Activated CD4-positive, CD25-positive, alpha-beta regulatory T cell treated with anti-CD3 and anti-CD28 coated beads, Interleukin-2, amount 50 U/mL, for 16 hours (primary cell): ENCODE measurements around the gene CFAP206.
A peak's percentile ranks its signal among the peaks of the same experiment; 100 is the strongest.

Experiments used
- DNase-seq: peaks from one replicate; pipeline ENCODE4 v3.0.0-alpha.2; 2020; ENCODE audit warnings: low read depth, low spot score

Gene CFAP206

DNA sequence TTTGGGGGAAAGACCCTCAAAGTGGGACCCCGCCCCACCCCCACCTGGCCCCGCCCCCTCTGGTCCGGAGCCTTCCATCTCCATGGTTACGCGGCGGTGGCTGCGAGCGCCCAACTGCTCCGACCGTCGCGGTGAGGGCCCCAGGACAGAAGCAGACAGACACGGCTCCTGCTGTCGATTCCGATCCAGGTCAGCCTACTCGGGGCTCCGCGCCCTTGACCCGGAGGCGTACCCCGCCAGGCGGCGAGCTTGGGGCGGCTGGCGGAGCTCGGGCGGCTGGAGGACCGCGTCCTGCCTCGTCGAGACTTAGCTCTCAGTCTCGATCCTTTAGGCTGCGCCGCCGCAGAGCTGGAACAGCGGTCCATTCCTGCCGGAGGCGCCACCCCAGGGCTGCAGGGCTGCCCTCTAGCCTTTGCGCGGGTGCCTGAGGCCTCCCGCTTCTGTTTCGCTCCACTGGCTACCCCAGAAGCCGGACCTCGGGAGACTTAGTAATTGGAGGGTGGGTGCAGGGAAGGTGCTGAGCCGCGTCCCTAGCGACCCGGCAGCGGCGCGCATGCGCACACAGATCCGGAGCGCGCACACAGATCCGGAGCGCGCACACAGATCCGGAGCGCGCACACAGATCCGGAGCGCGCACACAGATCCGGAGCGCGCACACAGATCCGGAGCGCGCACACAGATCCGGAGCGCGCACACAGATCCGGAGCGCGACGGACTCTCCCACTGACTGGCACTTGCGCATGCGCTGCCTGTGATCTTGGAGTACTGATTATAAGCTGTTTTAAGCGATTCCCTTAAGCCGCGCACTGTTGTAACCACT, at the start of gene CFAP206:
Gene CFAP206 (plus strand): TSS at position 72 of the 820 bp plus-strand sequence. CDS start 1,868 bp downstream, outside the sequence.
- DNase-seq, result peak; percentile 59

- DNase-seq, result no peak
These were observed 43.0 kb upstream of the CFAP206 start for GRCh38 chr6:87364602-87365252.

DNA sequence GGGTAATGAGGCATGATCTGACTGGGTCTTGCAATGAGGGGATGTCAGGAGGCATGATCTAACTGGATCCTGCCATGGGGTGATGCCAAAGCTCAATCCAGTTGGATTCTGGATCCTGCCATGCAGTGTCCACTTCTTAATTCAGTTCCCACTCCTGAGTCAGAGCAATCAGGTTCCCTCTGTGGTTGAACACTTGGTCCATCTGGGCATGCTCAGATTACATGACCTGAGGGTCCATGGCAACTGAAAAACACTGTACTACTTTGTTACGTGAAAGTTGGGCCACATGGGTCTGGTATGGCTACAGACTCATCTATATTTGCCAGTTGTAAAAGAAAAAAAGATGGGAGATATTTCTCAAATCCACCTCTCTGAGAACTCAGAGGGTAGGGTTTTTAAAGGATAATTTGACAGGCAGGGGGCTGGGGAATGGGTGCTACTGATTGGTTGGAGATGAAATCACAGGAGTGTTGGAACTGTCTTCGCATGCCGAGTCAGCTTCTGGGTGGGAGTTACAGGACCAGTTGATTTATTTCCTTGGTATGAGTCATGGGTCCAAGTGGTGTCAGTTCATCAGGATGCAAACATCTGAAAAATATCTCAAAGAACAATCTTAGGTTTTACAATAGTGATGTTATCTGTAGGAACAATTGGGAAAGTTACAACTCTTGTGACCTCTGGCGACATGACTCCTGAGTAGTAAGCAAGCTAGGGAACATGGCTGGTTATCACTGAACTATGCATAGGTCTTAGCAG, 41.5 kb upstream of the CFAP206 start:
- no peak for DNase-seq

DNA sequence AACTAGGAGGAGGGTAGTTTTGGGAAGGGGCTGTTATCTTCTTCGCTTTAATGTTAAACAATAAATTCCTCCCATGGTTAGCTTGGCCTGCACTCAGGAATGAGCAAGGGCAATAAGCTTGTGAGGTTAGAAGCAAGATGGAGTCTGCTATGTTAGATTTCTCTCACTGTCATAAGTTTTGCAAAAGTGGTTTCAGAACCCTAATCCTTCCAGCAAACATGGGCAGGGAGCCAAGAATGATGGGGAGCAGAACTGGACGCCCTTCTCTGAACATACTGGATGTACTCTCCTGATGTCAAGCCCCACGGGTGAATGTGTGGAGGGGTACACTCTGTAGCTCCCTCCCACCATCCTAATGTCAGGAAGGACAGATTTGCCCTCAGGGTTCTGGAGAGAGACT, 40.9 kb upstream of the CFAP206 start:
- no peak for DNase-seq

- DNase-seq, result no peak
These were observed 34.4 kb upstream of the CFAP206 start for GRCh38 chr6:87373377-87373776.

- no peak for DNase-seq
These were observed 32.5 kb upstream of the CFAP206 start for GRCh38 chr6:87375315-87375714.

GRCh38 chr6:87376643-87377042, 31.1 kb upstream of the CFAP206 start:
- no peak for DNase-seq

GRCh38 chr6:87378947-87379346, 28.8 kb upstream of the CFAP206 start:
- no peak for DNase-seq

GRCh38 chr6:87382861-87383260, 24.9 kb upstream of the CFAP206 start:
- no peak for DNase-seq

- no peak for DNase-seq
These were observed 23.7 kb upstream of the CFAP206 start for GRCh38 chr6:87384038-87384437.

- no peak for DNase-seq
These were observed 23.3 kb upstream of the CFAP206 start for GRCh38 chr6:87384449-87384848.

DNA sequence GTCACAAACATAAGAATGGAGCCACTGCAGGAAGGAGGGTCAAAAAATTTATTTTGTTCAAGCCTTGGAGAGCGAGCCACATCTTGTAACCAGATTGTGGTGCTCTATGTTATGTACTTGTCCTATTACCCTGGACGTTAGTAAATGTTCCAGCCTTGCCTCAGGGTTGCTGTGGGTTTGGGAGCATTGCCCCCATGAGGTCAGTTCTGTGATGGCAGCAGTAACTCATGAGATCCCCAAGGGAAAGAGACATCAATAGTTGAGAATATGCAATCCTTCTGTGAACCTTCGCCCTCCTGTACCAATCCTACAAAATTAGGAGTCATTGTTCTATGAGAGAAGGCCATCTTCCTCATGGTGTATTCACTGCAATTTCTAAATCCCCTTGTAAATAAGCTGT, 16.4 kb upstream of the CFAP206 start:
- no peak for DNase-seq

- DNase-seq, result peak; percentile 10
These were observed 14.6 kb upstream of the CFAP206 start for GRCh38 chr6:87393026-87393622.

DNA sequence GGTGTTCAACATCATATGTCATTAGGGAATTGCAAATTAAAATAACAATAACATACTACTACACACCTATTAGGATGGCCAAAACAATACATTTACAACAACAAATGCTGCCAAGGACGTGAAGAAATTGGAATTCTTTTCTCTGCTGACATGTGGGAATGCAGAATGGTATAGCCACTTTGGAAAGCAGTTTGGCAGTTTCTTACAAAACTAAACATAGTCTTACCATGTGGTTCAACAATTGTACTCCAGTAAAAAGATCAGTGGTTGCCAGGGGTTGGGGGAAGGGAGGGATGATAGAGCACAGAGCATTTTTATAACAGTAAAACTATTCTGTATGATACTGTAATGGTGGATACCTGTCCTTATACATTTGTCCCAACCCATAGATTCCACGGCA, 12.3 kb upstream of the CFAP206 start:
- no peak for DNase-seq

- no peak for DNase-seq
These were observed 11.0 kb upstream of the CFAP206 start for GRCh38 chr6:87396595-87397392.

GRCh38 chr6:87397656-87398055, 10.1 kb upstream of the CFAP206 start:
- no peak for DNase-seq

- no peak for DNase-seq
These were observed 5.9 kb upstream of the CFAP206 start for GRCh38 chr6:87401832-87402231.

GRCh38 chr6:87407561-87407900, 241 bp upstream of the CFAP206 start:
- no peak for DNase-seq

- no peak for DNase-seq
These were observed 966 bp downstream of the CFAP206 start for GRCh38 chr6:87408721-87409155.

DNA sequence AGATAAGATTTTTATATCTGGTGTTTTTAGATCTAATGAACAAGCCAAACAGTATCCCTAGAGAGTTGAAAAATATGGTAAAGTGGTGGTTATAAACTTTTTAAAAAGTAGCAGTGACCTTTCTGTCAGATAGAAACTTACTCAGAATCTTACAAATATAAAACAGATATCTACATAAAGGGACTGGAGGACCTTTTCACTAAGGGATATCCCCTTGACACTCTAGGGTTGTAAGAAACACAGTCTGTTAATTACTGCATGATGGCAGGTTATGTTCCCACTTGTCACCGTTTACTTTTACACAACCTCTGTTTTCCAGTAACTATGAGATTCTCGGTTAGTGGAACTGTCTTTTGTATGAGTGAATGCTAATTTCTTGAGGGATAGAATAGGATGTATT, 11.5 kb downstream of the CFAP206 start:
- no peak for DNase-seq

GRCh38 chr6:87420360-87420759, 12.6 kb downstream of the CFAP206 start:
- DNase-seq, result no peak
